ENCODE results near the gene ZNF747. TPM values are rescaled to one million over a fixed set of nuclear protein-coding genes. Genes with fewer than 3 reads are reported as not detected.

The ZNF747 gene
- total RNA-seq, 1 experiment from 2014 or later = 10.6 TPM

GRCh38 chr16:30484887-30485286 lies 49.8 kb downstream of the ZNF747 start:
- Histone ChIP-seq H3K27me3 (replicated peaks; ENCODE audit: insufficient read depth, low read depth, low read length, poor library complexity) (no peaks in the 10 kb centered on the region), H3K9me3 (ENCODE audit: low read depth, low read length, poor library complexity, severe bottlenecking) (no peaks in the 10 kb centered on the region), H3K4me3 (ENCODE audit: low read depth, low read length, poor library complexity, severe bottlenecking) (no peak overlapping the region), H3K36me3 (ENCODE audit: insufficient read depth, low read length, poor library complexity, severe bottlenecking) (no peaks in the 10 kb centered on the region), H3K4me1 (ENCODE audit: insufficient read depth, low read length, poor library complexity, severe bottlenecking) (no peaks in the 10 kb centered on the region), H3K27ac (ENCODE audit: low read depth, low read length, poor library complexity, severe bottlenecking) (no peak overlapping the region)
- TF ChIP-seq CTCF (conservative IDR thresholded peaks at IDR 0.05; ENCODE audit: low read depth, low read length) (no peak), EZH2 (IDR thresholded peaks at IDR 0.05; ENCODE audit: borderline replicate concordance, low read depth, low read length, poor library complexity, severe bottlenecking) (no peak)
- no TSS peak for BruUV-seq (replicated peaks)
- ChIA-PET CTCF (no interaction called here), POLR2A (ENCODE audit: low non-redundant PET) (no interaction called here)
- no peak for DNase-seq (ENCODE audit: low spot score)
- intact Hi-C loops (cut with micrococcal nuclease; ENCODE audit: unreplicated experiment) = no loop called here

- H3K27me3 ChIP-seq (replicated peaks; ENCODE audit: insufficient read depth, low read depth, low read length, poor library complexity) = no peaks in the 10 kb centered on the region
- no peak overlapping the region for H3K4me3 ChIP-seq (ENCODE audit: low read depth, low read length, poor library complexity, severe bottlenecking)
- intact Hi-C loops (cut with micrococcal nuclease; ENCODE audit: unreplicated experiment) = no loop called here
- no peaks in the 10 kb centered on the region for H3K9me3 ChIP-seq (ENCODE audit: low read depth, low read length, poor library complexity, severe bottlenecking)
- H3K36me3 ChIP-seq (ENCODE audit: insufficient read depth, low read length, poor library complexity, severe bottlenecking) = no peaks in the 10 kb centered on the region
- POLR2A ChIA-PET (ENCODE audit: low non-redundant PET) = no interaction called here
- TF ChIP-seq EZH2 (IDR thresholded peaks at IDR 0.05; ENCODE audit: borderline replicate concordance, low read depth, low read length, poor library complexity, severe bottlenecking) (no peak), CTCF (conservative IDR thresholded peaks at IDR 0.05; ENCODE audit: low read depth, low read length) (0 out of 2 replicates have a peak, but pooled peaks have one; percentile 32)
- CTCF ChIA-PET = no interaction called here
- BruUV-seq (replicated peaks) = no TSS peak
- no peak for DNase-seq (ENCODE audit: low spot score)
- no peak overlapping the region for H3K27ac ChIP-seq (ENCODE audit: low read depth, low read length, poor library complexity, severe bottlenecking)
- no peaks in the 10 kb centered on the region for H3K4me1 ChIP-seq (ENCODE audit: insufficient read depth, low read length, poor library complexity, severe bottlenecking)
Observed at GRCh38 chr16:30482366-30482765, 52.3 kb downstream of the ZNF747 start.

GRCh38 chr16:30481381-30481780 lies 53.3 kb downstream of the ZNF747 start:
- intact Hi-C loops (cut with micrococcal nuclease; ENCODE audit: unreplicated experiment) = no loop called here
- no peak overlapping the region for H3K27ac ChIP-seq (ENCODE audit: low read depth, low read length, poor library complexity, severe bottlenecking)

More at GRCh38 chr16:30481381-30481780, 53.3 kb downstream of the ZNF747 start:
- H3K27me3 ChIP-seq (replicated peaks; ENCODE audit: insufficient read depth, low read depth, low read length, poor library complexity) = no peaks in the 10 kb centered on the region
- no peak overlapping the region for H3K4me3 ChIP-seq (ENCODE audit: low read depth, low read length, poor library complexity, severe bottlenecking)
- no peak for DNase-seq (ENCODE audit: low spot score)
- ChIA-PET CTCF (interaction anchor here (0.6 kb wide), 1 partner anchor 1509 kb away, joined by 7 read pairs; no protein-coding TSS in a partner anchor), POLR2A (ENCODE audit: low non-redundant PET) (no interaction called here)
- no peaks in the 10 kb centered on the region for H3K36me3 ChIP-seq (ENCODE audit: insufficient read depth, low read length, poor library complexity, severe bottlenecking)
- H3K9me3 ChIP-seq (ENCODE audit: low read depth, low read length, poor library complexity, severe bottlenecking) = no peaks in the 10 kb centered on the region
- TF ChIP-seq EZH2 (IDR thresholded peaks at IDR 0.05; ENCODE audit: borderline replicate concordance, low read depth, low read length, poor library complexity, severe bottlenecking) (no peak), CTCF (conservative IDR thresholded peaks at IDR 0.05; ENCODE audit: low read depth, low read length) (no peak)
- no peaks in the 10 kb centered on the region for H3K4me1 ChIP-seq (ENCODE audit: insufficient read depth, low read length, poor library complexity, severe bottlenecking)
- BruUV-seq (replicated peaks) = no TSS peak

Small RNA genes lying within 50 kb of the gene (microRNA-seq; reads per million reads assigned to microRNA genes)
- gene MIR4518 = not detected

Other genes starting within 250 kb of the ZNF747 start
- 67.6 and 72.5 TPM in 2 replicates for gene CD2BP2, start 179.6 kb downstream of the ZNF747 start, total RNA-seq (2021)
- gene TBC1D10B, start 164.4 kb downstream of the ZNF747 start, total RNA-seq (2021) = 59.3 and 66.0 TPM in 2 replicates
- not detected in 2 replicates for gene MYL11, start 160.1 kb downstream of the ZNF747 start, total RNA-seq (2021)
- gene SEPTIN1, start 152.3 kb downstream of the ZNF747 start, total RNA-seq (2021) = 0.86 and 1.3 TPM in 2 replicates
- gene ZNF48, start 139.4 kb downstream of the ZNF747 start, total RNA-seq (2021) = 21.6 and 22.0 TPM in 2 replicates
- gene ZNF771, start 127.3 kb downstream of the ZNF747 start, total RNA-seq (2021) = 21.9 and 22.2 TPM in 2 replicates
- 92.5 and 111 TPM in 2 replicates for gene DCTPP1, start 104.8 kb downstream of the ZNF747 start, total RNA-seq (2021)
- gene SEPHS2, start 89.0 kb downstream of the ZNF747 start, total RNA-seq (2021) = 54.2 and 55.2 TPM in 2 replicates
- not detected in 2 replicates for gene ITGAL, start 62.1 kb downstream of the ZNF747 start, total RNA-seq (2021)
- 32.7 and 39.5 TPM in 2 replicates for gene ZNF768, start 8.3 kb downstream of the ZNF747 start, total RNA-seq (2021)
- gene ZNF764, start 23.5 kb upstream of the ZNF747 start, total RNA-seq (2021) = 15.2 and 17.7 TPM in 2 replicates
- 8.5 and 9.1 TPM in 2 replicates for gene ZNF688, start 36.9 kb upstream of the ZNF747 start, total RNA-seq (2021)
- gene ZNF785, start 50.8 kb upstream of the ZNF747 start, total RNA-seq (2021) = 21.4 and 23.2 TPM in 2 replicates
- 18.1 and 21.1 TPM in 2 replicates for gene ZNF689, start 75.5 kb upstream of the ZNF747 start, total RNA-seq (2021)
- gene PRR14, start 116.1 kb upstream of the ZNF747 start, total RNA-seq (2021) = 35.7 and 44.6 TPM in 2 replicates
- 71.2 and 79.9 TPM in 2 replicates for gene FBRS, start 123.6 kb upstream of the ZNF747 start, total RNA-seq (2021)
- 86.2 and 104 TPM in 2 replicates for gene SRCAP, start 164.3 kb upstream of the ZNF747 start, total RNA-seq (2021)
- gene PHKG2, start 213.6 kb upstream of the ZNF747 start, total RNA-seq (2021) = 35.3 and 37.8 TPM in 2 replicates
- 11.7 and 14.1 TPM in 2 replicates for gene CFAP119, start 227.2 kb upstream of the ZNF747 start, total RNA-seq (2021)
- 132 and 145 TPM in 2 replicates for gene RNF40, start 227.5 kb upstream of the ZNF747 start, total RNA-seq (2021)

All from A673 (cell line).